K562 (cell line): Measurements from ENCODE around the gene TLX2. TPM values are rescaled to one million over a fixed set of nuclear protein-coding genes. Genes with fewer than 3 reads are reported as not detected.
A peak's percentile ranks its signal among the peaks of the same experiment; 100 is the strongest.

Experiments
- ATAC-seq: fragments of 200-7000 bp; cut with Tn5 transposase; 3 replicates; pipeline ENCODE4 v1.9.1; 2020; ENCODE audit warnings: moderate library complexity
- BruUV-seq: library from RNA; stranded (reverse); fragments of 400-500 nt; replicated peaks from 2 replicates; lab custom pipeline; 2021; lab: Mats Ljungman, UMichigan
- CTCF ChIA-PET: fragments of 300-600 bp; formaldehyde crosslinking; extraction: SDS; loops from one replicate; lab custom pipeline; 2021; ENCODE audit warnings: low intra/inter-chr PET ratio; lab: Yijun Ruan, JAX
- POLR2A ChIA-PET: fragments of 300-600, 350-650 bp; sonication (Branson Sonifier 250); formaldehyde crosslinking; extraction: SDS; loops from one replicate; lab custom pipeline; 2021; ENCODE audit warnings: antibody characterized with exemption, inconsistent platforms; lab: Yijun Ruan, JAX
- DNase-seq, 4 experiments: peaks; one replicate each; pipeline versions ENCODE4 v3.0.0 to v3.0.0-alpha.2; 2011 to 2018; ENCODE audit warnings: low spot score in 3 of 4, mixed read lengths in 3 of 4; ENCODE audit errors: extremely low read depth in 1 of 4
- FAIRE-seq: peaks from 2 replicates; lab custom pipeline; 2011; peaks lifted over from hg19 to GRCh38; lab: Jason Lieb, UNC
- H2AFZ ChIP-seq: 2 replicates; pipeline ENCODE4 v1.6.0; 2011; ENCODE audit warnings: low read depth, low read length, control low read depth, inconsistent platforms
- H3K27ac ChIP-seq: fragments of 200-600 bp; 3 replicates; pipeline ENCODE4 v1.8.0; 2011; ENCODE audit warnings: low read depth, mild to moderate bottlenecking, control low read depth, inconsistent platforms, low read length, moderate library complexity, mixed read lengths; ENCODE audit errors: extremely low read depth
- H3K27me3 ChIP-seq, 2 experiments: fragments of 300-600 bp in 1 of 2; 2 replicates in 1 of 2; 3 replicates in 1 of 2; pipeline versions ENCODE4 v1.6.0 to v1.8.0; 2011; ENCODE audit warnings: inconsistent platforms in 2 of 2, low read length in 2 of 2, mild to moderate bottlenecking in 1 of 2, mixed read lengths in 1 of 2, moderate library complexity in 1 of 2; ENCODE audit not compliant: control insufficient read depth in 2 of 2, insufficient read depth in 2 of 2
- H3K36me3 ChIP-seq: fragments of 300-600 bp; 3 replicates; pipeline ENCODE4 v1.8.0; 2011; ENCODE audit warnings: mild to moderate bottlenecking, low read length, inconsistent platforms; ENCODE audit not compliant: control insufficient read depth, insufficient read depth
- H3K4me1 ChIP-seq, 2 experiments: fragments of 200-600 bp in 1 of 2; replicated peaks in 1 of 2; 2 replicates in 1 of 2; 3 replicates in 1 of 2; pipeline versions ENCODE4 v1.5.1 to v1.8.0; 2011; ENCODE audit warnings: inconsistent platforms in 2 of 2, low read length in 2 of 2, mild to moderate bottlenecking in 1 of 2, mixed read lengths in 1 of 2, moderate library complexity in 1 of 2; ENCODE audit not compliant: control insufficient read depth in 2 of 2, insufficient read depth in 2 of 2
- H3K4me2 ChIP-seq: 2 replicates; pipeline ENCODE4 v1.6.1; 2011; ENCODE audit warnings: low read length, control low read depth, inconsistent platforms, mixed read lengths; ENCODE audit not compliant: insufficient read depth
- H3K4me3 ChIP-seq: fragments of 200-600 bp; sonication (generic), shearing (Covaris generic); 2 replicates; pipeline ENCODE4 v1.5.1; 2016; ENCODE audit warnings: control low read depth, inconsistent platforms
- H3K79me2 ChIP-seq: fragments of 200-600 bp; 3 replicates; pipeline ENCODE4 v1.8.0; 2011; ENCODE audit warnings: low read length, inconsistent platforms; ENCODE audit not compliant: control insufficient read depth, insufficient read depth
- H3K9ac ChIP-seq, 2 experiments: 2 replicates each; pipeline versions ENCODE4 v1.6.0 to v1.6.1; 2011; ENCODE audit warnings: low read depth in 2 of 2, low read length in 2 of 2, control low read depth in 1 of 2, inconsistent platforms in 1 of 2, mild to moderate bottlenecking in 1 of 2, mixed read lengths in 1 of 2; ENCODE audit not compliant: insufficient read depth in 1 of 2
- H3K9me1 ChIP-seq: one replicate; pipeline ENCODE4 v1.6.0; 2011; ENCODE audit warnings: inconsistent platforms, mild to moderate bottlenecking, low read length, moderate library complexity; ENCODE audit not compliant: control insufficient read depth, insufficient read depth
- H3K9me3 ChIP-seq: replicated peaks from 2 replicates; pipeline ENCODE4 v1.5.1; 2011; ENCODE audit warnings: low read depth, low read length, inconsistent platforms; ENCODE audit not compliant: control insufficient read depth, insufficient read depth
- H4K20me1 ChIP-seq: replicated peaks from 2 replicates; pipeline ENCODE4 v1.6.1; 2011; ENCODE audit warnings: low read length, inconsistent platforms, mixed read lengths; ENCODE audit not compliant: control insufficient read depth, insufficient read depth
- BRD4 ChIP-seq: fragments of 200-600 bp; sonication (generic); IDR thresholded peaks from 2 replicates; pipeline ENCODE4 v1.6.1; 2017; ENCODE audit warnings: inconsistent platforms
- CBX5 ChIP-seq: IDR thresholded peaks from 2 replicates; pipeline ENCODE4 v1.6.1; 2014; ENCODE audit warnings: low read depth, borderline replicate concordance
- FOXM1 ChIP-seq, 2 experiments: fragments of 450-650 bp in 1 of 2; sonication (generic) in 1 of 2; formaldehyde crosslinking in 1 of 2; IDR thresholded peaks; 2 replicates each; pipeline versions ENCODE4 v1.6.1 to v1.9.0; 2017 to 2022; ENCODE audit warnings: low read depth in 2 of 2, mild to moderate bottlenecking in 2 of 2, missing genetic modification reagents in 1 of 2, moderate library complexity in 1 of 2
- MBD2 ChIP-seq: sonication (generic); IDR thresholded peaks from 2 replicates; pipeline ENCODE4 v1.6.1; 2016; ENCODE audit warnings: low read depth, borderline replicate concordance
- MEIS2 ChIP-seq: fragments of 450-650 bp; IDR thresholded peaks from 2 replicates; pipeline ENCODE4 v1.6.1; 2014; ENCODE audit warnings: mild to moderate bottlenecking; ENCODE audit not compliant: partially characterized antibody
- NONO ChIP-seq, 2 experiments: fragments of 200-400 bp in 1 of 2; fragments of 450-650 bp in 1 of 2; formaldehyde crosslinking in 1 of 2; IDR thresholded peaks; 2 replicates each; pipeline ENCODE4 v1.6.1; 2017; ENCODE audit warnings: low read depth in 2 of 2, mild to moderate bottlenecking in 2 of 2, moderate library complexity in 2 of 2, low read length in 1 of 2
- NR2F6 ChIP-seq: fragments of 450-650 bp; formaldehyde crosslinking; IDR thresholded peaks from 2 replicates; pipeline ENCODE4 v1.4.0; 2020; ENCODE audit warnings: mild to moderate bottlenecking
- SIX5 ChIP-seq, 2 experiments: IDR thresholded peaks; 2 replicates each; pipeline ENCODE4 v1.6.1; 2011; ENCODE audit warnings: low read length in 2 of 2, borderline replicate concordance in 1 of 2, low read depth in 1 of 2, mild to moderate bottlenecking in 1 of 2, moderate library complexity in 1 of 2; ENCODE audit not compliant: insufficient read depth in 1 of 2
- SOX6 ChIP-seq: fragments of 450-650 bp; IDR thresholded peaks from 2 replicates; pipeline ENCODE4 v1.6.1; 2014; ENCODE audit warnings: mild to moderate bottlenecking
- SP1 ChIP-seq: sonication (generic); formaldehyde crosslinking; IDR thresholded peaks from 2 replicates; pipeline ENCODE4 v1.8.1; 2022; ENCODE audit warnings: mild to moderate bottlenecking, missing genetic modification reagents
- ZNF197 ChIP-seq: fragments of 200-800 bp; sonication (Bioruptor generic); IDR thresholded peaks from 2 replicates; pipeline ENCODE4 v1.6.1; 2016; ENCODE audit warnings: low read depth, missing genetic modification characterization, missing compliant biosample characterization
- ZNF217 ChIP-seq: sonication (generic); formaldehyde crosslinking; IDR thresholded peaks from 2 replicates; pipeline ENCODE4 v1.8.0; 2022; ENCODE audit warnings: mild to moderate bottlenecking, missing genetic modification reagents
- ZNF3 ChIP-seq: fragments of 250-450 bp; sonication (Bioruptor Pico); IDR thresholded peaks from 2 replicates; pipeline ENCODE4 v1.5.0; 2021; ENCODE audit warnings: mild to moderate bottlenecking, moderate library complexity
- ZNF586 ChIP-seq: fragments of 450-650 bp; formaldehyde crosslinking; conservative IDR thresholded peaks from 2 replicates; pipeline ENCODE4 v1.4.0; 2020; ENCODE audit warnings: mild to moderate bottlenecking, moderate library complexity
- ZNF717 ChIP-seq: fragments of 250-450 bp; sonication (Bioruptor Pico); IDR thresholded peaks from 2 replicates; pipeline ENCODE4 v1.5.0; 2021
- WGBS: fragments of 100-300 bp; shearing (Covaris generic); methylation state at CpG from one replicate; pipeline ENCODE4 v1.1.6; 2016; ENCODE audit warnings: low coverage, mixed read lengths; ENCODE audit not compliant: insufficient coverage; ENCODE audit errors: missing lambda C conversion rate; 5-methylcytosine and 5-hydroxymethylcytosine counted together
- in situ Hi-C: fragments of 300-500 bp; cut with MboI; formaldehyde crosslinking; loops from 4 replicates; pipeline ENCODE4 v1.15.0; 2018; ENCODE audit warnings: inconsistent platforms, mixed read lengths
- intact Hi-C: fragments of 100-400 bp; cut with micrococcal nuclease; formaldehyde crosslinking; loops from 2 replicates; pipeline ENCODE4 v1.14.2; 2022
- polyA plus RNA-seq, 8 experiments: library from polyadenylated mRNA; depleted of rRNA in 4 of 8; stranded (reverse) in 5 of 8; unstranded in 3 of 8; fragments of >200 nt; fragmentation: Nextera tagmentation in 2 of 8; fragmentation: Illumina TruSeq in 1 of 8; extraction: Ambion mirVana in 2 of 8; extraction: Trizol in 1 of 8; gene quantifications; 2 replicates each; pipeline versions ENCODE4 v1.2.1 to v1.2.3, GENCODE V29; 2011 to 2014; ENCODE audit warnings: inconsistent platforms in 1 of 8, missing spikeins in 1 of 8
- total RNA-seq, 7 experiments: library from RNA; depleted of rRNA in 6 of 7; stranded (reverse); fragments of >200 nt in 6 of 7; fragmentation: Illumina TruSeq in 2 of 7; extraction: Trizol in 2 of 7; gene quantifications; 2 replicates each; pipeline versions ENCODE4 v1.2.1 to v1.2.3, GENCODE V29; 2011 to 2021; ENCODE audit warnings: low replicate concordance in 1 of 7
- TF ChIP-seq, protein P1 (sequence below): fragments of 450-650 bp; IDR thresholded peaks from 2 replicates; pipeline ENCODE4 v1.6.1; 2014; ENCODE audit warnings: low read depth, mild to moderate bottlenecking, moderate library complexity, borderline replicate concordance
- TF ChIP-seq, protein P2 (sequence below): fragments of 450-650 bp; formaldehyde crosslinking; IDR thresholded peaks from 2 replicates; pipeline ENCODE4 v1.4.0; 2022; ENCODE audit warnings: missing genetic modification characterization
- TF ChIP-seq, protein P3 (sequence below), 2 experiments: fragments of 250-450 bp in 1 of 2; fragments of 450-650 bp in 1 of 2; sonication (Bioruptor Pico) in 1 of 2; IDR thresholded peaks; 2 replicates each; pipeline versions ENCODE4 v1.6.1 to v1.8.0; 2016 to 2021; ENCODE audit warnings: mild to moderate bottlenecking in 2 of 2, moderate library complexity in 2 of 2, missing compliant biosample characterization in 1 of 2, missing genetic modification characterization in 1 of 2

Gene TLX2
- total and polyA plus RNA-seq, 9 of the 15 experiments (the other 6 are each of a cell fraction or from before 2014, with no cell fraction given), result not detected

DNA sequence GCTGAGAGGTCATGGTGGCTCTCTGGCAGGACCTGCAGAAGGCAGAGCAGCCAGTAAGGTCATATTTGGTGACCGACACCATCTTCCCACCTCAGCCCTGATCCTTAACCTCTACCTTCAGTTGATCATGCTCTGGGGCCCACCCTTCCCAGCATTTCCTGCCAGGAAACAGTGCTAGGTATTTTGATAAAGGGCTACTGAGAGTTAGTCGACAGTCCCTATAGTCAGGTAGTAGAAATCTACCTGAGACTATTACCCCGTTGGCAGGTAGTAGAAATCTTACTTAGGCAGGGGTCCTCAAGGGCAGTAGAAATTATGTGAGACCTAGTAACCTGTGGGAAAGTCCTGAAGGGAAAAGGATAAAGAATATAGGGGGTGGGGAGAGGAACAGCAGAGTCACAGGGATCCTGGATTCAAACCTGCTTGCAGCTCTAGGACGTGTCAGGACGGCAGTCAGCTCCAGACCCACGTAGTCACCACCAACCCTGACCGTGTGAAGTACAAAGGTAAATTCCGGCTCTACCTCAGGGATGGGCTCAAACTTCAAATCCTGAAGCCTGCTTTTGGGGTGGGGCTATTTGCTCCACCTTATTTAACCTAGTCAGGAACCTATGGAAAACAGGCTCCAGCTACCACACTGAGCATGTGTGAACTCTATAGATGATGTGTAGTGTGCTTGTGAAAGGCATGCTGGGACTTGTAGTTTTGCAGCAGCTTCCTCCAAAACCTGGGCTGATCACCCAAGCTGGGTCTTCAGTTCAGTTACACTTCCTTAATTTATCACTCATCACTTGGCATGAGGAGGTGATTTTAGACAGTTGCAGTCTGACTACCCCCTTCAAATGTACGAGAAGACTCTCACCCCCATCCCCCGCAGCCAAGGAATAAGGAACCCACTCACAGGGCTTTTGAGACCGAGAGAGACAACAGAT is 11.7 kb downstream of the TLX2 start, which contains the start of gene DQX1:
Gene DQX1 (minus strand): TSS at position 515 of the 932 bp plus-strand sequence. CDS start 502 bp downstream, at position 13.
- peaks cover 13 to 24% of the 10 kb centered on the region in 2 experiments for H3K4me1 ChIP-seq
- in situ Hi-C loops (no loop called here), intact Hi-C loops (no loop called here)
- peaks cover 3% of the 10 kb centered on the region for H3K9me1 ChIP-seq
- H3K27me3 ChIP-seq, result no peaks in the 10 kb centered on the region
- no peak within 1 kb of the TSS for H2AFZ ChIP-seq
- peaks cover 5% of the 10 kb centered on the region; the same call in 1 of the 2 replicates for H4K20me1 ChIP-seq
- H3K36me3 ChIP-seq, result peaks cover 37% of the 10 kb centered on the region
- H3K9ac ChIP-seq, result no peak within 1 kb of the TSS
- ChIA-PET POLR2A (interaction anchor here (1.0 to 1.5 kb wide), 4 partner anchors 17 to 33 kb away, joined by 3 to 7 read pairs (median 4); no protein-coding TSS in a partner anchor), CTCF (no interaction called here)
- no TSS peak for BruUV-seq
- H3K79me2 ChIP-seq, result peaks cover 41% of the 10 kb centered on the region
- H3K27ac ChIP-seq, result no peak within 1 kb of the TSS
- peak in 3 of 4 experiments; percentile 33 to 55 (median 40) for DNase-seq
- no peak within 1 kb of the TSS for H3K4me3 ChIP-seq
- H3K4me2 ChIP-seq, result no peak within 1 kb of the TSS
- no peaks in the 10 kb centered on the region for H3K9me3 ChIP-seq
- ATAC-seq, result no peak
- FAIRE-seq, result peak; percentile 87
- 93% methylated on average over 11 of the region's 11 CpGs for WGBS
- TF ChIP-seq, protein P1, sequence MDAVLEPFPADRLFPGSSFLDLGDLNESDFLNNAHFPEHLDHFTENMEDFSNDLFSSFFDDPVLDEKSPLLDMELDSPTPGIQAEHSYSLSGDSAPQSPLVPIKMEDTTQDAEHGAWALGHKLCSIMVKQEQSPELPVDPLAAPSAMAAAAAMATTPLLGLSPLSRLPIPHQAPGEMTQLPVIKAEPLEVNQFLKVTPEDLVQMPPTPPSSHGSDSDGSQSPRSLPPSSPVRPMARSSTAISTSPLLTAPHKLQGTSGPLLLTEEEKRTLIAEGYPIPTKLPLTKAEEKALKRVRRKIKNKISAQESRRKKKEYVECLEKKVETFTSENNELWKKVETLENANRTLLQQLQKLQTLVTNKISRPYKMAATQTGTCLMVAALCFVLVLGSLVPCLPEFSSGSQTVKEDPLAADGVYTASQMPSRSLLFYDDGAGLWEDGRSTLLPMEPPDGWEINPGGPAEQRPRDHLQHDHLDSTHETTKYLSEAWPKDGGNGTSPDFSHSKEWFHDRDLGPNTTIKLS, result peak; percentile 40; the same call in 1 of the 2 replicates
- no peak for TF ChIP-seq ZNF197 (CRISPR knock-in tag)
- no peak for TF ChIP-seq ZNF3 (CRISPR knock-in tag)
- TF ChIP-seq ZNF586 (CRISPR knock-in tag), result no peak
- TF ChIP-seq NR2F6 (CRISPR knock-in tag), result no peak
- TF ChIP-seq NONO (IDR thresholded peaks at IDR 0.05; ENCODE audit: low read depth in 2 of 2, low read length in 1 of 2), result no peak
- peak; percentile 67 for TF ChIP-seq SIX5 (IDR thresholded peaks at IDR 0.05; ENCODE audit: borderline replicate concordance in 1 of 2, insufficient read depth in 1 of 2, low read depth in 1 of 2, low read length in 2 of 2)
- TF ChIP-seq, protein P2, sequence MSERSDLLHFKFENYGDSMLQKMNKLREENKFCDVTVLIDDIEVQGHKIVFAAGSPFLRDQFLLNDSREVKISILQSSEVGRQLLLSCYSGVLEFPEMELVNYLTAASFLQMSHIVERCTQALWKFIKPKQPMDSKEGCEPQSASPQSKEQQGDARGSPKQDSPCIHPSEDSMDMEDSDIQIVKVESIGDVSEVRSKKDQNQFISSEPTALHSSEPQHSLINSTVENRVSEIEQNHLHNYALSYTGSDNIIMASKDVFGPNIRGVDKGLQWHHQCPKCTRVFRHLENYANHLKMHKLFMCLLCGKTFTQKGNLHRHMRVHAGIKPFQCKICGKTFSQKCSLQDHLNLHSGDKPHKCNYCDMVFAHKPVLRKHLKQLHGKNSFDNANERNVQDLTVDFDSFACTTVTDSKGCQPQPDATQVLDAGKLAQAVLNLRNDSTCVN (CRISPR knock-in tag), result no peak
- TF ChIP-seq, protein P3, sequence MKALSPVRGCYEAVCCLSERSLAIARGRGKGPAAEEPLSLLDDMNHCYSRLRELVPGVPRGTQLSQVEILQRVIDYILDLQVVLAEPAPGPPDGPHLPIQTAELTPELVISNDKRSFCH (CRISPR knock-in tag; IDR thresholded peaks at IDR 0.05), result no peak
- TF ChIP-seq, protein P3 (tag; IDR thresholded peaks at IDR 0.05), result no peak
- TF ChIP-seq MBD2, result no peak
- no peak for TF ChIP-seq ZNF717
- peak; percentile 41 for TF ChIP-seq MEIS2
- no peak for TF ChIP-seq ZNF217 (CRISPR knock-in tag)
- TF ChIP-seq SOX6, result no peak
- 0 out of 2 replicates have a peak, but pooled peaks have one; percentile 58 for TF ChIP-seq CBX5
- TF ChIP-seq BRD4, result no peak
- no peak for TF ChIP-seq FOXM1 (IDR thresholded peaks at IDR 0.05; ENCODE audit: low read depth)
- TF ChIP-seq FOXM1 (CRISPR knock-in tag; IDR thresholded peaks at IDR 0.05; ENCODE audit: low read depth), result no peak
- no peak for TF ChIP-seq SP1 (CRISPR knock-in tag)
